GF-D8 (cell line): ENCODE results near the gene PTPN1.
"Not testable (repeated sequence)": the region's sequence is repeated elsewhere in the genome, so short reads cannot be mapped to it uniquely, and the experiment has no call there.

Experiments
- DNase-seq: peaks from one replicate; lab custom pipeline; 2025; lab: John Stamatoyannopoulos, UW

PTPN1 gene

GRCh38 chr20:50610212-50610718 lies 100.1 kb downstream of the PTPN1 start:
- DNase-seq: no peak

- DNase-seq: no peak
These were observed 101.1 kb downstream of the PTPN1 start for GRCh38 chr20:50611128-50611810.

GRCh38 chr20:50613438-50614169 lies 103.4 kb downstream of the PTPN1 start:
- DNase-seq: no peak

GRCh38 chr20:50615407-50615806 lies 105.2 kb downstream of the PTPN1 start:
- no peak for DNase-seq

GRCh38 chr20:50617022-50617421 lies 106.8 kb downstream of the PTPN1 start:
- DNase-seq: no peak

GRCh38 chr20:50618537-50618936 lies 108.4 kb downstream of the PTPN1 start:
- DNase-seq: no peak

GRCh38 chr20:50620459-50620858 lies 110.3 kb downstream of the PTPN1 start:
- not testable (repeated sequence) for DNase-seq

- DNase-seq: no peak
These were observed 111.0 kb downstream of the PTPN1 start for GRCh38 chr20:50621068-50621665.

GRCh38 chr20:50624351-50625016 lies 114.3 kb downstream of the PTPN1 start:
- no peak for DNase-seq

GRCh38 chr20:50625986-50626677 lies 115.9 kb downstream of the PTPN1 start:
- no peak for DNase-seq

- DNase-seq: no peak
These were observed 117.6 kb downstream of the PTPN1 start for GRCh38 chr20:50627747-50628146.

GRCh38 chr20:50628332-50628731 lies 118.1 kb downstream of the PTPN1 start:
- no peak for DNase-seq

- DNase-seq: no peak
These were observed 118.9 kb downstream of the PTPN1 start for GRCh38 chr20:50628853-50629669.

GRCh38 chr20:50629670-50630045 lies 119.5 kb downstream of the PTPN1 start:
- no peak for DNase-seq

GRCh38 chr20:50630578-50631263 lies 120.5 kb downstream of the PTPN1 start:
- DNase-seq: no peak

- no peak for DNase-seq
These were observed 122.1 kb downstream of the PTPN1 start for GRCh38 chr20:50632236-50632635.

GRCh38 chr20:50632701-50633100 lies 122.5 kb downstream of the PTPN1 start:
- no peak for DNase-seq

- no peak for DNase-seq
These were observed 123.2 kb downstream of the PTPN1 start for GRCh38 chr20:50633361-50633760.

GRCh38 chr20:50634191-50634590 lies 124.0 kb downstream of the PTPN1 start:
- DNase-seq: no peak
